GM18861 (cell line): ENCODE measurements around the gene EMP3.
"Not testable (repeated sequence)": the region's sequence is repeated elsewhere in the genome, so short reads cannot be mapped to it uniquely, and the experiment has no call there.

Source experiments
- ATAC-seq: cut with Tn5 transposase; IDR thresholded peaks from one replicate; pipeline ENCODE4 v1.9.1; 2021; ENCODE audit not compliant: unreplicated experiment

Gene EMP3

GRCh38 chr19:48325265-48325910, at the start of gene EMP3:
Gene EMP3, plus strand, starts transcription at chr19:48325552. Its CDS starts 1,293 bp downstream, at chr19:48326845.
- no peak for ATAC-seq

- no peak for ATAC-seq
Observed at GRCh38 chr19:48279747-48280146, 45.6 kb upstream of the EMP3 start.

GRCh38 chr19:48283908-48284307, 41.4 kb upstream of the EMP3 start:
- no peak for ATAC-seq

- ATAC-seq: no peak
Observed at GRCh38 chr19:48284896-48285295, 40.5 kb upstream of the EMP3 start.

DNA sequence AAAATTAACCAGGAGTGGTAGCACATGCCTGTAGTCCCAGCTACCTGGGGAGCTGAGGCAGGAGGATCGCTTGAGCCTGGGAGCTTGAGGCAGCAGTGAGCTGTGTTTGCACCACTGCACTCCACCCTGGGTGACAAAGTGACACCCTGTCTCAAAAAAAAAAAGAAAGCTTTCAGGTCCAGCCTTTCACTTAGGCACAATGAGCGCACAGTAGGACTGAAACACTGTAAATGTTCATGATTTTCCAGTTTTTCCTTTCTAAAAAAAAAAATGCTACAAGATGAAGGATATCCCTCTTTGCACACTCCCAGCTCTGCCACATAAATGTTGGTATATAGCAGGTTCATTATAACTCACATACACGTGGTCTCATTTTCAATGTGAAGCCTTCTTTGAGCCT, 37.6 kb upstream of the EMP3 start:
- ATAC-seq: no peak

GRCh38 chr19:48290401-48290770, 35.0 kb upstream of the EMP3 start:
- no peak for ATAC-seq

DNA sequence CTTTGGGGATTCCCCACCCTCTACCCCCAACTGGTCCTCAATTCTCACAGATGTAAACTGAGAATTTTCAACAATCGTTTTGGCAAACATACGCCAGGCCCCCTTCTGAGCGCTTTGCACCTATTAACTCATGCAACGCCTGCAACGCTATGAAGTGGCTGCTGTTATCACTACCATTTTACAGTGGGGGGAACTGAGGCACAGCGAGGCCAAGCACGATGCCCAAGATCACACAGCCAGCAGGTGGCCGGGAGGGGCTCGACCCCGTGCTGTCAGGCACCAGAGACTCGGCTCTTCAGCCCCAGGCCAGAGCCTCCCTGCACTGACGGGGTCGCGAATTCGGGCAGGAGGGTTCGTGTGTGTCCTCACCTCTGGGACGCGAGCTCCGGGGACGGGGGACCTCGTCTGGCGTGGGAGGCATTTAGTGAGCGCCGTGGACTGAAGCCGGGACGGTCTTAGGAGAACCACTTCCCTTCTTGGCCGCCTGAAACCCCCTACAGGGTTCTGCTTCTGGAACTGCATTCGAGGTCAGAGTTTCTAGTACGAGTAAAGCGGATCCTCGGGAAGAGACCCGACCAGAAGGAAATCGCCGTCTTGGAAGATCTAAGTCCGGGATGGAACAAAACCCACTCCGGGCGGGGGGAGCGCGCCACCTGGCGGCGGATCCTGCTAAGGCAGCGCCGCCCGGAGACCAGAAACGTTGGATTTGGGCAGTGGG, 34.4 kb upstream of the EMP3 start:
- ATAC-seq: no peak

- not testable (repeated sequence) for ATAC-seq
Observed at GRCh38 chr19:48291489-48291815, 33.9 kb upstream of the EMP3 start.

- no peak for ATAC-seq
Observed at GRCh38 chr19:48292798-48293197, 32.6 kb upstream of the EMP3 start.

- ATAC-seq: no peak
Observed at GRCh38 chr19:48295458-48295857, 29.9 kb upstream of the EMP3 start.

- no peak for ATAC-seq
Observed at GRCh38 chr19:48296963-48297734, 28.2 kb upstream of the EMP3 start.

DNA sequence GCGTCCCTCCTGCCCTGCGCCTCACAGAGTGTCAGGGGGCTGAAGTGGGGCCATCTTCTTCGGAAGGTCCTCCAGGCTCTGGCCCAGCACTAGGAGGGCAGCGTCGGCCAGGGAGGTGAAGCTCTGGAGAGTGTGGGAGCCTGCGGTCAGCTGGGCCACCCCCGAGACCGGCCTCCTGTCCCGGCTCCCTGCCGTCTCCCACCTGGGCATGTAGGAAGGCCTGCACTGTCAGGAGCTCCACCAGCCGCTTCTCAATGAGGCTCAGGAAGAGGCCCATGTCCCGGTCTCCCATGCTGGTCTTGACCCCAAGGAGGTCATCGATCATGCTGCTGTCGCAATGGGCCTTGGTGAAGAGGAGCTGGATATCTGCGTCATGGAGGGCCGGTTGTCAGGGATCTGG, 27.4 kb upstream of the EMP3 start:
- no peak for ATAC-seq

- no peak for ATAC-seq
Observed at GRCh38 chr19:48301886-48302599, 23.3 kb upstream of the EMP3 start.

GRCh38 chr19:48302600-48302959, 22.8 kb upstream of the EMP3 start:
- ATAC-seq: no peak

DNA sequence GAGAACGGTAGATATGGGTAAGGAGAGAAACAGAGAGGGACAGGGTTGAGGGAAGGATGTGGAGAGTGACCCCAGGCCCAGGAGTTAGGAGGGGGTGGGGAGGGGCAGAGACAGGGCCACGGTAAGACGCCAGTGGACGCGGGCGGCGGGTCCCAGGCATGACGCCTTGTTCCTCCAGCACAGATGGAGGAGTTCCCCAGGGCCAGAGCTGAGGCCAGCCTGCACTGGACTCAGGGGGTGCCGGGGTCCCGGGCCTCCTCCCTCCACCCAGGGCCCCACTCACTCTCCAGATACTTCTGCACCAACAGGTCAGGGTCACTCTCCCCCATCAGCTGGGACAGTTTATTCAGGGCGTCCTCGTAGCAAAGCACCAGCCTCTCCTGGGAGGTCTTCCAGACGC, 22.0 kb upstream of the EMP3 start:
- no peak for ATAC-seq

DNA sequence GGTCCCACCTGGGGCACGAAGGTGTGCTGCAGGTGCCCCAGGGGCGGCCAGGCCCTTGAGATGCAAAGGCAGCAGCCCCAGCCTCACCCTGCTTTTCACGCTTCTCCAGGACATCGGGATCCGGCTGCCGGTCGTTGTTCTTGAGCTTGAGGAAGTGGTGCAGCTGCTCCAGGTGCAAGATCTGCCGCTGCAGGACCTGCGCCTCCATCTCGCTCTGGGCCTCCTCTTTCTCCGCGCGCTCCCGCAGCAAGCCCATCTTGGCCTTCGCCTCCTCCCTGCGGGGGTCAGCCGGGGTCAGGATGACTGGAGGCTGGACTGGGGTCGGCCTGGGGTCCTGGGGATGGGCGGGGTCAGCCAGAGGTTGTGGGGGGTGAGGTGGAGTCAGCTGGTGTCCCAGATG, 21.5 kb upstream of the EMP3 start:
- ATAC-seq: no peak

- ATAC-seq: no peak
Observed at GRCh38 chr19:48308631-48309586, 16.4 kb upstream of the EMP3 start.

- ATAC-seq: not testable (repeated sequence)
Observed at GRCh38 chr19:48309731-48310130, 15.6 kb upstream of the EMP3 start.

DNA sequence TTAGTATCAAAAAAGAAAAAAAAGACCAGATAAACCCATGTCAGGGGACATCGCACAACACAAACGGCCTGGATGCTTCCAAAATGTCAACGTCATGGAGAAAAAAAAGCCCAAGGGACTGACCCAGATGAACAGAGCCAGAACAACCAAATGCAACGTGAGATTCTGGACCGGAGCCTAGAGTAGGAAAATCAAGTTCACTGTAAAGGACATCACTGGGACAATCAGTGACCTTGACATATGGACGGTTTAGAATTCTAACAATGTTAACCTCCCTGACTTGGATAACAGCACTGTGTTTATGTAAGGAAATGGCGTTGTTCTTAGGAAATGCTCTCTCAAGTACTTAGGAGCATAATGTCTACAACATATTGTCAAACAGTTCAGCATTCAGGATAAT, 15.1 kb upstream of the EMP3 start:
- ATAC-seq: no peak

DNA sequence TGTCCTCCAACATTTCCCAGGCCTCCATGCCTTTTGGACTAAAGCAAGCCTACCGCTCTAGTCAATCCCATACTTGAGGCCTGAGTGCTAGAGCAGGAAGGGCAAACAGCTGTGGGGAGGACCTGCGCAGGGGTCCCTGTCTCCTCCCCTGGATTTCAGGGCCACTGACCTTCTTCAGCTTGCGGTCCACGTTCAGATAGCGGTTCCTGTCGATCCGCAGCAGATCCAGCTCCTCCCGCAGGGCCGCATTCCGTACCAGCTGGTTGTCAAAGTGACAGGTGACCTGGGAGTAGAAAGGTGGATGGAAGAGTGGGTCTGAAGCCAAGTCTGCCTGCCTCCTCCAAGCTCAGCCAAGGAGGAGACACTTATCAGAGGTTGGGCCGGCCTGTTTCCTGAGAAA, 14.0 kb upstream of the EMP3 start:
- no peak for ATAC-seq

GRCh38 chr19:48315712-48316111, 9.6 kb upstream of the EMP3 start:
- ATAC-seq: no peak
